Osteocyte (in vitro differentiated cells): ENCODE results near the gene DDIAS. TPM values are rescaled to one million over a fixed set of nuclear protein-coding genes. Genes with fewer than 3 reads are reported as not detected.
"Not testable (repeated sequence)": the region's sequence is repeated elsewhere in the genome, so short reads cannot be mapped to it uniquely, and the experiment has no call there.

Experiments
- DNase-seq: peaks from one replicate; pipeline ENCODE4 v3.0.0; 2021; ENCODE audit warnings: mixed read lengths; ENCODE audit not compliant: unreplicated experiment; ENCODE audit errors: extremely low spot score
- H3K27ac Mint-ChIP-seq: one replicate; pipeline ENCODE4 v1.8.0; 2021; ENCODE audit warnings: mild to moderate bottlenecking, mixed read lengths; ENCODE audit not compliant: unreplicated experiment
- H3K27me3 Mint-ChIP-seq: one replicate; pipeline ENCODE4 v1.8.0; 2021; ENCODE audit warnings: mixed read lengths; ENCODE audit not compliant: unreplicated experiment
- H3K36me3 Mint-ChIP-seq: one replicate; pipeline ENCODE4 v1.8.0; 2021; ENCODE audit warnings: mixed read lengths; ENCODE audit not compliant: unreplicated experiment
- H3K4me1 Mint-ChIP-seq: one replicate; pipeline ENCODE4 v1.8.0; 2021; ENCODE audit warnings: mixed read lengths; ENCODE audit not compliant: unreplicated experiment
- H3K4me3 Mint-ChIP-seq: one replicate; pipeline ENCODE4 v1.8.0; 2021; ENCODE audit warnings: mild to moderate bottlenecking, moderate library complexity, mixed read lengths; ENCODE audit not compliant: unreplicated experiment
- H3K9me3 Mint-ChIP-seq: one replicate; pipeline ENCODE4 v1.8.0; 2021; ENCODE audit warnings: mixed read lengths; ENCODE audit not compliant: unreplicated experiment
- CTCF ChIP-seq: fragments of 200-600 bp; sonication (generic); IDR thresholded peaks from 2 replicates; pipeline ENCODE4 v1.5.0; 2021; ENCODE audit warnings: antibody characterized with exemption, mild to moderate bottlenecking, moderate library complexity
- total RNA-seq: library from RNA; stranded (reverse); gene quantifications from 2 replicates; pipeline ENCODE4 v1.2.1, GENCODE V29; 2021

DDIAS gene
- total RNA-seq, 1 donor from 2014 or later = 2.9 TPM

- H3K9me3 Mint-ChIP-seq = no peaks in the 10 kb centered on the region
- no peak for DNase-seq
These were observed 31.0 kb downstream of the DDIAS start for GRCh38 chr11:82932564-82932963.

GRCh38 chr11:82936261-82936660 lies 34.7 kb downstream of the DDIAS start:
- Mint-ChIP-seq H3K36me3 (peaks cover 2% of the 10 kb centered on the region), H3K4me3 (no peak overlapping the region), H3K4me1 (no peaks in the 10 kb centered on the region), H3K9me3 (peaks cover 7% of the 10 kb centered on the region), H3K27ac (no peak overlapping the region), H3K27me3 (no peaks in the 10 kb centered on the region)
- DNase-seq = no peak
- no peak for TF ChIP-seq CTCF

More at GRCh38 chr11:82932564-82932963, 31.0 kb downstream of the DDIAS start:
- Mint-ChIP-seq H3K36me3 (peaks cover 2% of the 10 kb centered on the region), H3K27ac (no peak overlapping the region), H3K4me3 (no peak overlapping the region), H3K27me3 (no peaks in the 10 kb centered on the region), H3K4me1 (peaks cover under 1% of the 10 kb centered on the region)
- no peak for TF ChIP-seq CTCF

GRCh38 chr11:82937554-82937953 lies 36.0 kb downstream of the DDIAS start:
- H3K27ac Mint-ChIP-seq = no peak overlapping the region
- DNase-seq = no peak
- no peaks in the 10 kb centered on the region for H3K27me3 Mint-ChIP-seq
- peaks cover 9% of the 10 kb centered on the region for H3K9me3 Mint-ChIP-seq
- H3K4me3 Mint-ChIP-seq = no peak overlapping the region
- H3K4me1 Mint-ChIP-seq = no peaks in the 10 kb centered on the region
- H3K36me3 Mint-ChIP-seq = peaks cover 2% of the 10 kb centered on the region
- TF ChIP-seq CTCF = no peak

- DNase-seq = no peak
- Mint-ChIP-seq H3K4me1 (no peaks in the 10 kb centered on the region), H3K9me3 (peaks cover 9% of the 10 kb centered on the region), H3K36me3 (no peaks in the 10 kb centered on the region), H3K4me3 (no peak overlapping the region), H3K27me3 (no peaks in the 10 kb centered on the region), H3K27ac (no peak overlapping the region)
- TF ChIP-seq CTCF = no peak
These were observed 37.9 kb downstream of the DDIAS start for GRCh38 chr11:82939456-82939855.

- H3K9me3 Mint-ChIP-seq = peaks cover 9% of the 10 kb centered on the region
- H3K27me3 Mint-ChIP-seq = no peaks in the 10 kb centered on the region
- H3K36me3 Mint-ChIP-seq = no peaks in the 10 kb centered on the region
- no peak overlapping the region for H3K4me3 Mint-ChIP-seq
- DNase-seq = no peak
- TF ChIP-seq CTCF = no peak
- no peaks in the 10 kb centered on the region for H3K4me1 Mint-ChIP-seq
- H3K27ac Mint-ChIP-seq = no peak overlapping the region
These were observed 40.8 kb downstream of the DDIAS start for GRCh38 chr11:82942376-82942775.

- not testable (repeated sequence) for H3K27me3 Mint-ChIP-seq, H3K4me1 Mint-ChIP-seq, H3K27ac Mint-ChIP-seq, H3K4me3 Mint-ChIP-seq, DNase-seq, H3K9me3 Mint-ChIP-seq, H3K36me3 Mint-ChIP-seq
These were observed 41.9 kb downstream of the DDIAS start for GRCh38 chr11:82943430-82943829.
